Measurements from ENCODE around the gene AEBP2. TPM values are rescaled to one million over a fixed set of nuclear protein-coding genes. Genes with fewer than 3 reads are reported as not detected.

The AEBP2 gene
- total and polyA plus RNA-seq, 9 of the 15 experiments (the other 6 are each of a cell fraction or from before 2014, with no cell fraction given) = 5.7 to 43.7 (median 10.3) TPM

DNA sequence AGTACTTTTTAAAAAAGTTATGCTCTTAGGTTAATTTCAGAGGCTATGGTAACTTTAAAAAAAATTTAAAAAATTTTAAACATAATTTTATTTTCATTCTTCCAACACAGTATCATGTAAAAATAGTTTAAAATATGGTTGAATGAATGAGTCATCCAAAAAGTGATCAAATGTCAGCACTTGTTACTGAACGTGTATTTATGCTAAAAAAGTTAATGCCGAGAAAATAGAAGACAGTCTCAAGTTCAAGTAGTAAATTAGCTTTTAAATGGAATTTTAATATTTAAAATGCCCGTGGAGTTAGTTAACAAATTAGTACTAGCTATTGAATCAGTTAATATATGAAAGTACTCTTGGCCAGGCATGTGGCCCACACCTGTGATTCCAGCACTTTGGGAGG is 4.8 kb downstream of the AEBP2 start:
- Histone ChIP-seq H3K79me2 (ENCODE audit: control insufficient read depth, insufficient read depth, low read length) (peaks cover 93% of the 10 kb centered on the region), H3K4me3 (no peak overlapping the region)

DNA sequence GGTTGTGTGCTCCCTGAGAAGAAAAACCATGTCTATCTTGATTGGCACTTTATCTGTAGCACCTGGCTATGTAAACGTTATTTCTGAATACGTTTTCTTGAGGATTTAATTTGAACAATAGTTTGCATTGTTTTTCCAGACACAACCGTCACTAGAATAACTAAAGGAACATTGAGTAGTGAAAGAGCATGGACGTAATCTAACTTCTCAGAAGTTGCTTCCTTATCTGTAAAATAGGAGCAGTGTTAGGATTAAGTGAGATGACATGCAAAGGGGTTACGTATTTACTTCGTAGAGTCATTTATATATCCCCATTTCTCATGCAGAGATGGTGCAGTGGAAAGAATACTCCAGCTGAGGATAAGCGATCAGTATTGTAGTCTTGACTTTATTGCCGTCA is 8.1 kb downstream of the AEBP2 start:
- POLR2A ChIA-PET = no interaction called here
- H3K9me3 ChIP-seq (replicated peaks; ENCODE audit: control insufficient read depth, insufficient read depth, low read depth, low read length) = no peaks in the 10 kb centered on the region
- peaks cover 0 to 15% of the 10 kb centered on the region in 2 experiments; a peak in 3 of 5 replicates for H3K4me1 ChIP-seq (replicated peaks in 1 of 2; ENCODE audit: control insufficient read depth in 2 of 2, insufficient read depth in 2 of 2, low read length in 2 of 2)
- peak; percentile 51 for FAIRE-seq
- peak; percentile 70 for ATAC-seq
- in situ Hi-C loops (cut with MboI) (no loop called here), intact Hi-C loops (cut with micrococcal nuclease) (no loop called here)
- WGBS (ENCODE audit: insufficient coverage, low coverage, missing lambda C conversion rate) = 2% methylated on average over 8 of the region's 8 CpGs
- H3K27me3 ChIP-seq (ENCODE audit: control insufficient read depth in 2 of 2, insufficient read depth in 2 of 2, low read length in 2 of 2) = no peaks in the 10 kb centered on the region
- H3K9me1 ChIP-seq (ENCODE audit: control insufficient read depth, insufficient read depth, low read length) = no peaks in the 10 kb centered on the region
- peak in 2 of 4 experiments; percentile 31 to 33 for DNase-seq (ENCODE audit: extremely low read depth in 1 of 4, low spot score in 3 of 4)
- no peak overlapping the region for H2AFZ ChIP-seq (ENCODE audit: low read depth, low read length)
- peak overlapping the region; percentile 69 for H3K27ac ChIP-seq (ENCODE audit: extremely low read depth, low read depth, low read length)
- H3K4me2 ChIP-seq (ENCODE audit: insufficient read depth, low read length) = peak overlapping the region; percentile 66
- H3K9ac ChIP-seq (ENCODE audit: insufficient read depth in 1 of 2, low read depth in 2 of 2, low read length in 2 of 2) = peak overlapping the region in 1 of 2 experiments; percentile 41; a peak in 2 of 4 replicates
- H3K4me3 ChIP-seq = no peak overlapping the region
- peaks cover 22% of the 10 kb centered on the region for H4K20me1 ChIP-seq (replicated peaks; ENCODE audit: control insufficient read depth, insufficient read depth, low read length)
- H3K79me2 ChIP-seq (ENCODE audit: control insufficient read depth, insufficient read depth, low read length) = peaks cover 97% of the 10 kb centered on the region
- CTCF ChIA-PET (ENCODE audit: low intra/inter-chr PET ratio) = no interaction called here
- H3K36me3 ChIP-seq (ENCODE audit: control insufficient read depth, insufficient read depth, low read length) = peaks cover 6% of the 10 kb centered on the region; the same call in 1 of the 3 replicates
- BruUV-seq (replicated peaks) = no TSS peak
- TF ChIP-seq ZBTB17 (CRISPR knock-in tag; IDR thresholded peaks at IDR 0.05) = no peak
- TF ChIP-seq NCOR1 (IDR thresholded peaks at IDR 0.05) = peak; percentile 22; the same call in 1 of the 2 replicates
- no peak for TF ChIP-seq ZNF431 (CRISPR knock-in tag; IDR thresholded peaks at IDR 0.05)
- TF ChIP-seq EP400 (IDR thresholded peaks at IDR 0.05) = peak; percentile 21; the same call in 1 of the 2 replicates
- no peak for TF ChIP-seq JUN (IDR thresholded peaks at IDR 0.05; ENCODE audit: borderline replicate concordance, low read depth, low read length)
- no peak for TF ChIP-seq JUN (CRISPR knock-in tag; IDR thresholded peaks at IDR 0.05; ENCODE audit: borderline replicate concordance)
- TF ChIP-seq STAT5A (IDR thresholded peaks at IDR 0.05; ENCODE audit: borderline replicate concordance, low read length) = peak; percentile 25; the same call in 1 of the 2 replicates
- TF ChIP-seq CREM (IDR thresholded peaks at IDR 0.05; ENCODE audit: low read depth) = peak; percentile 32; the same call in 1 of the 2 replicates
- 0 out of 4 replicates have a peak, but pooled peaks of 1 of the 2 experiments have one; percentile 17 for TF ChIP-seq RCOR1 (IDR thresholded peaks at IDR 0.05; ENCODE audit: borderline replicate concordance in 1 of 2, low read depth in 2 of 2, low read length in 2 of 2)
- no peak for TF ChIP-seq ETS1 (conservative IDR thresholded peaks at IDR 0.05; ENCODE audit: control insufficient read depth, low read depth, low read length)
- TF ChIP-seq KDM1A (IDR thresholded peaks at IDR 0.05) = 0 out of 4 replicates have a peak, but pooled peaks of 1 of the 2 experiments have one; percentile 6

More for the DNA sequence above, 4.8 kb downstream of the AEBP2 start:
- Histone ChIP-seq H3K9me3 (replicated peaks; ENCODE audit: control insufficient read depth, insufficient read depth, low read depth, low read length) (no peaks in the 10 kb centered on the region), H3K9me1 (ENCODE audit: control insufficient read depth, insufficient read depth, low read length) (no peaks in the 10 kb centered on the region), H3K4me2 (ENCODE audit: insufficient read depth, low read length) (no peak overlapping the region; the same call in 1 of the 2 replicates), H3K9ac (ENCODE audit: insufficient read depth in 1 of 2, low read depth in 2 of 2, low read length in 2 of 2) (no peak overlapping the region), H4K20me1 (replicated peaks; ENCODE audit: control insufficient read depth, insufficient read depth, low read length) (peaks cover 16% of the 10 kb centered on the region), H3K27ac (ENCODE audit: extremely low read depth, low read depth, low read length) (no peak overlapping the region), H3K36me3 (ENCODE audit: control insufficient read depth, insufficient read depth, low read length) (peaks cover 6% of the 10 kb centered on the region; the same call in 1 of the 3 replicates), H3K27me3 (ENCODE audit: control insufficient read depth in 2 of 2, insufficient read depth in 2 of 2, low read length in 2 of 2) (no peaks in the 10 kb centered on the region), H2AFZ (ENCODE audit: low read depth, low read length) (no peak overlapping the region), H3K4me1 (replicated peaks in 1 of 2; ENCODE audit: control insufficient read depth in 2 of 2, insufficient read depth in 2 of 2, low read length in 2 of 2) (peaks cover 11 to 15% of the 10 kb centered on the region in 2 experiments; a peak in 4 of 5 replicates)
- DNase-seq (ENCODE audit: extremely low read depth in 1 of 4, low spot score in 3 of 4) = no peak
- no peak for ATAC-seq
- ChIA-PET CTCF (ENCODE audit: low intra/inter-chr PET ratio) (no interaction called here), POLR2A (no interaction called here)
- 57% methylated on average over 3 of the region's 3 CpGs for WGBS (ENCODE audit: insufficient coverage, low coverage, missing lambda C conversion rate)
- no peak for FAIRE-seq
- no TSS peak for BruUV-seq (replicated peaks)
- intact Hi-C loops (cut with micrococcal nuclease) = no loop called here
- in situ Hi-C loops (cut with MboI) = no loop called here
- TF ChIP-seq HLTF (IDR thresholded peaks at IDR 0.05) = no peak
- TF ChIP-seq LEF1 (IDR thresholded peaks at IDR 0.05) = no peak
- no peak for TF ChIP-seq NR2C1 (IDR thresholded peaks at IDR 0.05)
- no peak for TF ChIP-seq NR2C1 (tag; IDR thresholded peaks at IDR 0.05)
- TF ChIP-seq RHOXF2B (CRISPR knock-in tag; conservative IDR thresholded peaks at IDR 0.05) = no peak
- TF ChIP-seq, protein P1, sequence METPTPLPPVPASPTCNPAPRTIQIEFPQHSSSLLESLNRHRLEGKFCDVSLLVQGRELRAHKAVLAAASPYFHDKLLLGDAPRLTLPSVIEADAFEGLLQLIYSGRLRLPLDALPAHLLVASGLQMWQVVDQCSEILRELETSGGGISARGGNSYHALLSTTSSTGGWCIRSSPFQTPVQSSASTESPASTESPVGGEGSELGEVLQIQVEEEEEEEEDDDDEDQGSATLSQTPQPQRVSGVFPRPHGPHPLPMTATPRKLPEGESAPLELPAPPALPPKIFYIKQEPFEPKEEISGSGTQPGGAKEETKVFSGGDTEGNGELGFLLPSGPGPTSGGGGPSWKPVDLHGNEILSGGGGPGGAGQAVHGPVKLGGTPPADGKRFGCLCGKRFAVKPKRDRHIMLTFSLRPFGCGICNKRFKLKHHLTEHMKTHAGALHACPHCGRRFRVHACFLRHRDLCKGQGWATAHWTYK (CRISPR knock-in tag; IDR thresholded peaks at IDR 0.05) = no peak
- no peak for TF ChIP-seq ZNF785 (CRISPR knock-in tag; IDR thresholded peaks at IDR 0.05)
- no peak for TF ChIP-seq SREBF2 (CRISPR knock-in tag; IDR thresholded peaks at IDR 0.05)
- TF ChIP-seq BCL6 (CRISPR knock-in tag; IDR thresholded peaks at IDR 0.05) = no peak

All from K562 (cell line).